CD4-positive, alpha-beta T cell treated with Interferon gamma for 1 hour (primary cell): Measurements from ENCODE around the gene DLL1.
"Not testable (repeated sequence)": the region's sequence is repeated elsewhere in the genome, so short reads cannot be mapped to it uniquely, and the experiment has no call there.

Experiments used
- DNase-seq: peaks from one replicate; pipeline ENCODE4 v3.0.0-alpha.2; 2020

The DLL1 gene

GRCh38 chr6:170290296-170291128, at the start of gene DLL1:
DLL1 (minus strand) TSS chr6:170291078; CDS start chr6:170290139, 939 bp downstream.
- peak; percentile 31 for DNase-seq

- DNase-seq = not testable (repeated sequence)
Observed at GRCh38 chr6:170335199-170335598, 44.3 kb upstream of the DLL1 start.

- no peak for DNase-seq
Observed at GRCh38 chr6:170329321-170329720, 38.4 kb upstream of the DLL1 start.

- DNase-seq = no peak
Observed at GRCh38 chr6:170317718-170318117, 26.8 kb upstream of the DLL1 start.

- no peak for DNase-seq
Observed at GRCh38 chr6:170317076-170317475, 26.2 kb upstream of the DLL1 start.

- no peak for DNase-seq
Observed at GRCh38 chr6:170316071-170316470, 25.2 kb upstream of the DLL1 start.

GRCh38 chr6:170314983-170315382, 24.1 kb upstream of the DLL1 start:
- DNase-seq = no peak

DNA sequence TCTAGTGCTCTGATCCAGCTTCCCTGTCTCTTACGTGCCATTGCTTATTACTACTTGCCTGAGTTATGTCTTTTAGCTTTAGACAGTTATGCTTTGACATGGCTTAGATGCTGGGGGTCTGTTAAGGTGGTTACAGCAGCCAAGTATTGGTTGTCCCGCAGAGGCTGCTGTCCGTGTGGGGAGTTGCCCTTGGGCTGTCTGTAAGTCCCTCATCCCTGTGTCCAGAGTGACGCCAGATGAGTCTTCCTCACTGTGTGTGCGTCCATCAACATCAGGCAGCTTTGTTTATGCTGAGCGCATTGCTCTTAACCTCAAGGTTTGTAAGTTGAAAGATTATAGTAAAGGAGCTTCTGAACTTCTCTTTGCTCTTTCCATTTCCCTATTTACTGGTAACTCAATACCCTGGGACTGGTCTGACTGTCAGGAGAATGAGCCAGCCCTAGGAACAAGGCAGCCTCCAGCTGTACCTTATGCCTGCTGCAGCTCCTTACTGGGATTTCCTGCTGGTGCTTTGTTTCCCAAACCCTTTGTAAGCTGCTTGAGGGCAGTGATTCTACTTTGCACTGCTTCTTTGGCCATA, 22.9 kb upstream of the DLL1 start:
- DNase-seq = no peak

GRCh38 chr6:170312876-170313275, 22.0 kb upstream of the DLL1 start:
- DNase-seq = no peak

- no peak for DNase-seq
Observed at GRCh38 chr6:170311696-170312095, 20.8 kb upstream of the DLL1 start.

DNA sequence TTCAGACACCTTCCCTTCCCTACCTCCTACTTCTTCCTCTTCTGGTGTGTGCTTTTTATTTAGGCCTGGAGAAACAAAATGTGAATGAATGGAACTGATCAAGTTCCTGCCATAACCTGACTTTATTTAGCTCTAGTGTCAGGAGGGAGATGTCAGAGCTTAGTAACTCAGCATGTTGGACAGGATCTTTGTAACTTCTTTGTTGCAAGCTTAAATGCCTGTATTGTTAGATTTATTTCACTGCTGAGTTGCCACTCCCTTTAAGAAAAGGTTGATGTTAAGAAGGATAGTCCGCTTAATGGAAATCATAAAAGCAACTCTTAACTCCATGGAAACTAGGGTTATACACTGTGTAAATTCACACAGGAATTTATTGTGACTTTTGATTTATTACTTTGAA, 17.9 kb upstream of the DLL1 start:
- no peak for DNase-seq

DNA sequence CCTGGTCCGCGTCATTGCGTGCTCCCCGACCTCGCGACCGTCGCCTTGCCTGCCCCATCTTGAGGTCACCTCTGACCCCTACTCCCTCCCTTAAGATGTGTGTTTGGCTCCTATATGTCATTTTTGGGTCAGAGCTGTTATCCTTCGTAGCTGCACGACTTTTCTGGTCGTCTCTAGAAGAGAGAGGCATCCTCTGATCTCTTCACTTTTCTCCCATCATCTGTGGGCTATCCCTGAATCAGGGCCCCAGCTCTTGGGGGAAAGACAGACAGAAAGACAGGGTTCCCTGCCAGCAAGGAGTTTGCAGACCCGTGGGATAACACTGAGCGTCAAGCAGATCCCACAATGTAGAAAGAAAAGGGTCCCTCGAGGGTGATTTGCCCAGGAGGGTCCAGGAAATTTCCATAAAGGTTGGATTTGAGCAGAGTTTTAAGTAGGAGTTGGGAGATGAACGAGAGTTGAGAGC, 16.2 kb upstream of the DLL1 start:
- no peak for DNase-seq

DNA sequence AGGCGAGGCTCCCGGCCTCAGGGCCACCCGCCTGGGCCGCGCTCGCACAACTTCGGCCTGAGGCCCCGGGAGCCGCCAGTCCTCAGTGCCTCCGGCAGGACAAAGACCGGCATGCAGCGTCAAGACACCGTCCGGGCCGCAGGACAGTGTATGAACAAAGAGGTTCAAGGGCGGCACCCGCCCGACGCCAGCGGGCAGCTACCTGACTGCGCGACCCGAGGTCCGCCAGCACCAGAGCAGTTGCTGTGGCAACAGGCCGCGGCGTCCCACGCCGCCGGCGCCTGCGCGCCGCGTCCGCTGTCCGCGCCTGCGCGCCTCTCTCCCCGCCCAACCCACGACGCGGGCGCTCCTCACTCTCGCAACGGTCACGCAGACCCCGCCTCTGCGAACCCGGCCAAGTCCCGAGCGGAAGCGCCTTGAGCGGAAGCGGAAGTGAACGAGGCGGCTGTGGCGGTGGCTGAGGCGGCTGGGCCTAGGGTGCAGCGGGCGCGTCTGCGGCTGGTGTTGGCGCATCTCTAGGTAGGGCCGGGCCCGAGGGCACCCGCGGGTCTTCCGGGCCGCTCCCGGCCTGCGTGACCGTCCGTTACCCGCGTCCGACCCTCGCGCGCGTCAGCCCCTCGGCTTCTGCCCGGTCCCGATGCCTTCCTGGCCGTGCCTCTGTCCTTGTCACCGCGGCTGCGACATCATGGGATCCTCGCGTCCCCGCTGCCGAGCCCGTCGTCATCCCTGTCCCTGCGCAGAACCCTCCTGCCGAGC, 15.6 kb upstream of the DLL1 start, which contains the start of gene FAM120B:
FAM120B (plus strand) TSS at position 435 of the 756 bp plus-strand sequence. CDS start 10,633 bp downstream, outside the sequence.
- peak; percentile 97 for DNase-seq

DNA sequence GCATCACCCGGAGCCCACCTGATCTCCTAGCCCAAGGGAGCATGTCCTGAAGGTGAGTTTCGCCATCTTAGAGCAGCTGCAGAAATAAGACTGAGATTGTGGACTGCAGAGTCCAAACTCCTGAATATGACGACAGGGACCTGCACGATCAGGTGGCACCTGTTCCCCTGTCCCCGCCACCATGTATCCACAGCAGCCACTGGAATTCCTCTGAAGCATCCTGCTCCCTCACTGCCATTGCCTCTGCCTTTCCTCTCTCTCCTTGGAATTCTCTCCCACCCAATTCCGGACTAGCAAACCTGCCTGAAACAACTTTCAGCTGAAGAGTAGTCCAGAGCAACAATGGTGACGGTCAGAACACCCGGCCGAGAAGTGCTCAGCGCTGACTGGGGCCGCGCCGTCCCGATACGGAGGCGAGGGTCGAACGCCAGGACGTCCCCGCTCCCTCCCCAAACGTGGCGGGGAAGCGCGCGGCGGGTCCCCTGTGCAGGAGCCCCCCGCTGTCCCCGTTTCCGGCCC, 15.0 kb upstream of the DLL1 start:
- DNase-seq = no peak

- DNase-seq = no peak
Observed at GRCh38 chr6:170301184-170301583, 10.3 kb upstream of the DLL1 start.

DNA sequence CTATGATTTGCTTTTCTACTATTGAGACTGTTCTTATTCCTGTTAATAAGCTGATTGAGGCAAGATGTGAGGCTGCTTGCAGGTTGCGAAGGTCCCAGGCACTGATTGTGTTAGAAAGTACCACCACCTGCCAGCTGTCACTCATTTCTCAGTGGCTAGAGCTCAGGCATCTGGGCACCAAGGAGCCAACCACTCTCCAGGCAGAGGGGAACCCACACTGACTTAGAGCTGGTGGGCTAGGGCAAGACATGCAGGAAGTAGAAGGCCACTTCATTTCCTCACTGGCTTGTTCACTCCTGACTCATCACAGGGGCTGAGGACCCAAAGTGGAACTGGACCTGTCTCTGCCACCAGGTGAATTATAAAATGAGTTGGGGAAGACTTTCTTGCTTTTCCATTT, 7.8 kb upstream of the DLL1 start:
- DNase-seq = no peak

- DNase-seq = no peak
Observed at GRCh38 chr6:170297576-170298330, 6.9 kb upstream of the DLL1 start.

GRCh38 chr6:170296746-170297575, 6.1 kb upstream of the DLL1 start:
- DNase-seq = no peak

DNA sequence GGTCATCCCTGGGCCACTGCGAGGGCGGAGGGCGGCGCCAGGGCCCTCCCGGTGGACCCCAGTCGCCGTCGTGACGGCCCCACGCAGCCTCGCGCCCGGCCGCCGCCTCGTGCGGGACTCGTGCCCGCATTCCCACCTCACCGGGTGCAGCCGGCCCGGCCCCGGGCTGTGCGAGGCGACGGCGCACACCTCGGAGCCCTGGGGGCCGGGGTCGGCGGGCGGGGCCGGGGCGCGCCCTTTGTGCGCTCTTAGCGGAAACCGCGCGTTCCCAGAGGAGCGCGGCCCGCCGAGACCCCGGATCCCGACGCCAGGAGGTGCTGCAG, 5.5 kb upstream of the DLL1 start:
- no peak for DNase-seq

DNA sequence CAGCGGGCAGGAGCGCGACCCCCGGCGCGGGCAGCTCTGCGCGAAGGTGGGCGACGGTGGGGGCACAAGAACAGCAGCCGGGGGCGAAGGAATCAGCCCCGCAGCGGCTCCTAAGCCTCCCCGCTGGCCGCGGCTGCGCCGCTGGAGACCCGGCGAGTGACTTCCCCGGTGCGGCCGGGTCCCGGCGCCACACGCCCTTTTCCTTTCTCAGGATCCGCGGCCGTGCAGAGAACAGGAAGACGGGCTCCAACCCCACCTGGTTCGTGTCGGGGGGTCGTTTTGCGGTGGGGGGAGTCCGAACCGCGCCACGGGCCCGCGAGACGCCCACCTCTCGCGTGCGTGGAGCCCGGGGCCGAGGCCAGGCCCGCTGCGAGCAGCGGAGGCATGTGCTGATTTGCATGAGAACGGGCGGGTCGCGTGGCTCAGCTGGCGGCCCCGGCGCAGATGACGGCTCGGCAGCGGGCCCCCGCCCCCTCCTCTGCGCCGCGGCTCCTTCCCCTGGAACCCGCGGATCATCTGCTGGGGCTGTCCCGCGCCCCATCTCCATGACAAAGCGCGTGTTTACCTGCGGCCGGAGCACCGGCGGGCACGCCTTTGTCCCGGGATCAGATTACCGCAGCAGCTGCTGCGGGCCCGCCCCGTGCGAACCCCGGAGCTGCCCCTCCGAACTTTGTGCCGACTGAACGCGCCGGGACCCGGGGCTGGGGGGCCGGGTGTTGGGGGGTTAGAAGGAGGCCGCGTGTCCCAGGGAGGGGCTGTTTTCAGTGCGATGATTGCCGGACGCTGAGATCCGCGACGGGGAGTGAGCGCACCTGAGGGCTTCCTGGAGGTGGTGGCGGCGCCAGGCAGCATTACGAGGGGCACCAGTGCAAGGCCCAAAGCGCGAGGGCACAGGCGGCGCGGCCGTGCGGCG, 4.9 kb upstream of the DLL1 start:
- peak; percentile 46 for DNase-seq
